ENCODE results near the gene SPAG9.

Gene SPAG9

GRCh38 chr17:51166198-51166986 lies 45.7 kb upstream of the SPAG9 start, which contains the start of gene NME2:
Gene NME2 (plus strand): TSS chr17:51166411. CDS start chr17:51166831, 420 bp downstream.
- Histone ChIP-seq H3K36me3 (ENCODE audit: control insufficient read depth in 2 of 2, insufficient read depth in 1 of 2, low read length in 2 of 2) (peaks cover 61 to 63% of the 10 kb centered on the region in 2 experiments), H3K9me3 (ENCODE audit: control insufficient read depth, insufficient read depth, low read depth, low read length) (no peaks in the 10 kb centered on the region), H3K27ac (ENCODE audit: extremely low read depth, low read depth, low read length) (peak within 1 kb of the TSS; percentile 91), H3K4me3 (ENCODE audit: low read depth, low read length) (peak within 1 kb of the TSS; percentile 88), H3K4me1 (ENCODE audit: control insufficient read depth, insufficient read depth, low read length) (0 out of 2 replicates have a peak, but pooled peaks cover 5% of the 10 kb centered on the region)
- CTCF ChIA-PET: interaction anchor here (1.1 to 2.0 kb wide), 3 partner anchors 10 to 384 kb away, joined by 5 to 10 read pairs (median 7); partner anchors contain the start of gene NME1
- POLR2A ChIA-PET: interaction anchor here (0.5 to 3.0 kb wide), 11 partner anchors 9 to 300 kb away, joined by 3 to 36 read pairs (median 4); partner anchors contain the start of genes MBTD1, NME1, SPAG9 and TOB1
- TF ChIP-seq, protein P1, sequence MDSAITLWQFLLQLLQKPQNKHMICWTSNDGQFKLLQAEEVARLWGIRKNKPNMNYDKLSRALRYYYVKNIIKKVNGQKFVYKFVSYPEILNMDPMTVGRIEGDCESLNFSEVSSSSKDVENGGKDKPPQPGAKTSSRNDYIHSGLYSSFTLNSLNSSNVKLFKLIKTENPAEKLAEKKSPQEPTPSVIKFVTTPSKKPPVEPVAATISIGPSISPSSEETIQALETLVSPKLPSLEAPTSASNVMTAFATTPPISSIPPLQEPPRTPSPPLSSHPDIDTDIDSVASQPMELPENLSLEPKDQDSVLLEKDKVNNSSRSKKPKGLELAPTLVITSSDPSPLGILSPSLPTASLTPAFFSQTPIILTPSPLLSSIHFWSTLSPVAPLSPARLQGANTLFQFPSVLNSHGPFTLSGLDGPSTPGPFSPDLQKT (IDR thresholded peaks at IDR 0.05; ENCODE audit: borderline replicate concordance, low read depth, low read length): no peak
- TF ChIP-seq, protein P2, sequence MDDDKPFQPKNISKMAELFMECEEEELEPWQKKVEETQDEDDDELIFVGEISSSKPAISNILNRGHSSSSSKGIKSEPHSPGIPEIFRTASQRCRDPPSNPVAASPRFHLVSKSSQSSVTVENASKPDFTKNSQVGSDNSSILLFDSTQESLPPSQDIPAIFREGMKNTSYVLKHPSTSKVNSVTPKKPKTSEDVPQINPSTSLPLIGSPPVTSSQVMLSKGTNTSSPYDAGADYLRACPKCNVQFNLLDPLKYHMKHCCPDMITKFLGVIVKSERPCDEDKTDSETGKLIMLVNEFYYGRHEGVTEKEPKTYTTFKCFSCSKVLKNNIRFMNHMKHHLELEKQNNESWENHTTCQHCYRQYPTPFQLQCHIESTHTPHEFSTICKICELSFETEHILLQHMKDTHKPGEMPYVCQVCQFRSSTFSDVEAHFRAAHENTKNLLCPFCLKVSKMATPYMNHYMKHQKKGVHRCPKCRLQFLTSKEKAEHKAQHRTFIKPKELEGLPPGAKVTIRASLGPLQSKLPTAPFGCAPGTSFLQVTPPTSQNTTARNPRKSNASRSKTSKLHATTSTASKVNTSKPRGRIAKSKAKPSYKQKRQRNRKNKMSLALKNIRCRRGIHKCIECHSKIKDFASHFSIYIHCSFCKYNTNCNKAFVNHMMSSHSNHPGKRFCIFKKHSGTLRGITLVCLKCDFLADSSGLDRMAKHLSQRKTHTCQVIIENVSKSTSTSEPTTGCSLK (tag by site-specific recombination; IDR thresholded peaks at IDR 0.05): no peak
- TF ChIP-seq ZNF544 (tag by site-specific recombination; IDR thresholded peaks at IDR 0.05) (no peak), ZBTB8A (tag by site-specific recombination; IDR thresholded peaks at IDR 0.05) (peak; percentile 56), ZNF626 (tag by site-specific recombination; IDR thresholded peaks at IDR 0.05) (no peak), ZSCAN30 (tag by site-specific recombination; IDR thresholded peaks at IDR 0.05) (peak; percentile 15; the same call in 1 of the 2 replicates), PATZ1 (tag by site-specific recombination; IDR thresholded peaks at IDR 0.05) (no peak; the same call in 1 of the 2 replicates), ZBTB17 (tag by site-specific recombination; IDR thresholded peaks at IDR 0.05) (peak; percentile 2; the same call in 1 of the 2 replicates), WT1 (tag by site-specific recombination; IDR thresholded peaks at IDR 0.05) (no peak), ZNF664 (tag by site-specific recombination; IDR thresholded peaks at IDR 0.05) (no peak), ZNF596 (tag by site-specific recombination; IDR thresholded peaks at IDR 0.05) (no peak), ZNF341 (tag by site-specific recombination; IDR thresholded peaks at IDR 0.05; ENCODE audit: low read depth) (no peak), ZNF169 (tag by site-specific recombination; IDR thresholded peaks at IDR 0.05) (no peak), ZNF423 (tag by site-specific recombination; IDR thresholded peaks at IDR 0.05) (no peak), ZNF391 (tag by site-specific recombination; IDR thresholded peaks at IDR 0.05; ENCODE audit: borderline replicate concordance, low read depth) (no peak), YY1 (tag by site-specific recombination; IDR thresholded peaks at IDR 0.05) (0 out of 2 replicates have a peak, but pooled peaks have one; percentile 32), KLF9 (tag by site-specific recombination; IDR thresholded peaks at IDR 0.05; ENCODE audit: low read depth) (peak; percentile 77; the same call in 1 of the 2 replicates), ZFP69B (tag by site-specific recombination; IDR thresholded peaks at IDR 0.05) (peak; percentile 30), ZBTB21 (tag by site-specific recombination; IDR thresholded peaks at IDR 0.05) (no peak), ZNF138 (tag by site-specific recombination; IDR thresholded peaks at IDR 0.05; ENCODE audit: borderline replicate concordance) (no peak), ZNF433 (tag by site-specific recombination; IDR thresholded peaks at IDR 0.05; ENCODE audit: low read depth) (no peak), ZNF555 (tag by site-specific recombination; conservative IDR thresholded peaks at IDR 0.05) (no peak), ZNF529 (tag by site-specific recombination; IDR thresholded peaks at IDR 0.05; ENCODE audit: insufficient replicate concordance) (no peak), ZBTB20 (tag by site-specific recombination; IDR thresholded peaks at IDR 0.05) (peak; percentile 50; the same call in 1 of the 2 replicates), ZNF639 (tag by site-specific recombination; IDR thresholded peaks at IDR 0.05) (peak; percentile 4; the same call in 1 of the 2 replicates), ZNF670 (tag by site-specific recombination; IDR thresholded peaks at IDR 0.05; ENCODE audit: low read depth) (no peak), ZXDB (tag by site-specific recombination; IDR thresholded peaks at IDR 0.05) (no peak; the same call in 1 of the 2 replicates), INSM2 (tag by site-specific recombination; IDR thresholded peaks at IDR 0.05) (no peak)
